Keratinocyte (primary cell): ENCODE results near the gene ITGB5.

Source experiments
- CTCF ChIP-seq, 3 experiments: IDR thresholded peaks in 1 of 3; conservative IDR thresholded peaks in 1 of 3; optimal IDR thresholded peaks in 1 of 3; 2 replicates in 2 of 3; 3 replicates in 1 of 3; pipeline versions ENCODE3 to v1.5.1; 2011; ENCODE audit warnings: low read length in 3 of 3, mild to moderate bottlenecking in 3 of 3, moderate library complexity in 2 of 3, control low read depth in 1 of 3, inconsistent platforms in 1 of 3; ENCODE audit not compliant: insufficient read depth in 2 of 3; ENCODE audit errors: extremely low read depth in 1 of 3
- EZH2 ChIP-seq: IDR thresholded peaks from one replicate; pipeline ENCODE4 v1.6.1; 2012; ENCODE audit warnings: inconsistent platforms, mild to moderate bottlenecking, low read length, moderate library complexity

GRCh38 chr3:124767264-124767663 lies 119.9 kb downstream of the ITGB5 start:
- TF ChIP-seq CTCF (optimal IDR thresholded peaks at IDR 0.05 in 1 of 3, IDR thresholded peaks at IDR 0.05 in 1 of 3, conservative IDR thresholded peaks at IDR 0.05 in 1 of 3; ENCODE audit: extremely low read depth in 1 of 3, insufficient read depth in 2 of 3, low read length in 3 of 3), result no peak
- TF ChIP-seq EZH2, result no peak
